ENCODE data around the gene TULP1. TPM values are rescaled to one million over a fixed set of nuclear protein-coding genes. Genes with fewer than 3 reads are reported as not detected.

Gene TULP1
- total RNA-seq, 1 experiment from 2014 or later, result not detected

- Mint-ChIP-seq H3K4me1 (peaks cover 0 to 3% of the 10 kb centered on the region in 2 experiments; a peak in 2 of 4 replicates), H3K27me3 (ENCODE audit: low read depth) (no peaks in the 10 kb centered on the region; the same call in 1 of the 2 replicates), H3K36me3 (ENCODE audit: insufficient read depth in 1 of 3, low read depth in 3 of 3) (peaks cover 0 to 4% (median 0%) of the 10 kb centered on the region in 3 experiments; a peak in 1 of 7 replicates), H3K4me3 (no peak overlapping the region), H3K27ac (no peak overlapping the region), H3K9me3 (peaks cover 2 to 4% of the 10 kb centered on the region in 2 experiments; a peak in 4 of 5 replicates)
- Histone ChIP-seq H3K27ac (ENCODE audit: insufficient read length, low read depth, low read length) (no peak overlapping the region), H3K79me1 (ENCODE audit: insufficient read depth, low read depth, low read length, poor library complexity, severe bottlenecking) (no peaks in the 10 kb centered on the region), H3K27me3 (ENCODE audit: insufficient read depth, low read length) (no peaks in the 10 kb centered on the region), H3K18ac (ENCODE audit: insufficient read length, low read depth, low read length) (no peak overlapping the region), H2AFZ (ENCODE audit: low read length) (no peak overlapping the region), H2BK12ac (ENCODE audit: insufficient read length, low read depth, low read length) (no peak overlapping the region), H4K91ac (ENCODE audit: insufficient read length, low read depth, low read length) (no peak overlapping the region), H4K20me1 (ENCODE audit: control insufficient read depth, insufficient read depth, insufficient read length) (no peaks in the 10 kb centered on the region), H2AK5ac (ENCODE audit: insufficient read length, low read length) (no peak overlapping the region), H3K4me2 (ENCODE audit: insufficient read depth, insufficient read length, low read length) (no peak overlapping the region), H3K9me3 (ENCODE audit: control insufficient read depth, low read depth, low read length) (no peaks in the 10 kb centered on the region), H3K4me1 (ENCODE audit: insufficient read depth, low read length) (no peaks in the 10 kb centered on the region), H4K5ac (ENCODE audit: insufficient read length, low read depth, low read length) (no peak overlapping the region), H2BK15ac (ENCODE audit: low read depth, low read length) (no peak overlapping the region), H3K23me2 (ENCODE audit: insufficient read length, low read depth, low read length, poor library complexity, severe bottlenecking) (no peaks in the 10 kb centered on the region), H2BK20ac (ENCODE audit: low read depth, low read length, poor library complexity, severe bottlenecking) (no peak overlapping the region), H3K56ac (ENCODE audit: insufficient read length, low read depth, low read length) (no peak overlapping the region), H3K9ac (ENCODE audit: extremely low read depth, insufficient read length, low read length) (no peak overlapping the region), H2BK5ac (ENCODE audit: insufficient read length, low read length) (no peak overlapping the region), H3K23ac (ENCODE audit: insufficient read length, low read depth, low read length) (no peak overlapping the region), H3K79me2 (ENCODE audit: insufficient read depth, low read length) (no peaks in the 10 kb centered on the region), H2BK120ac (ENCODE audit: low read depth, low read length, poor library complexity, severe bottlenecking) (no peak overlapping the region), H3T11ph (ENCODE audit: low read length) (no peak overlapping the region), H4K8ac (replicated peaks; ENCODE audit: insufficient read length, low read depth, low read length) (no peak overlapping the region), H3K14ac (ENCODE audit: insufficient read depth, low read length) (no peak overlapping the region), H3K4ac (ENCODE audit: low read depth, low read length) (no peak overlapping the region)
- no peak for DNase-seq
- WGBS (ENCODE audit: extremely low coverage, insufficient read length, low lambda C conversion rate), result no CpG with 5 or more reads among the region's 1 CpG
- no peak for TF ChIP-seq CTCF (conservative IDR thresholded peaks at IDR 0.05)
Measured at GRCh38 chr6:35550437-35550836, 37.7 kb upstream of the TULP1 start.
